Hematopoietic multipotent progenitor cell treated with erythropoietin and hydrocortisone succinate and interleukin-3 and kit ligand, for 15 days (in vitro differentiated cells): ENCODE results near the gene LRRC25.

Source experiments
- DNase-seq: peaks from one replicate; pipeline ENCODE4 v3.0.0-alpha.2; 2015; ENCODE audit warnings: low spot score

LRRC25 gene

DNA sequence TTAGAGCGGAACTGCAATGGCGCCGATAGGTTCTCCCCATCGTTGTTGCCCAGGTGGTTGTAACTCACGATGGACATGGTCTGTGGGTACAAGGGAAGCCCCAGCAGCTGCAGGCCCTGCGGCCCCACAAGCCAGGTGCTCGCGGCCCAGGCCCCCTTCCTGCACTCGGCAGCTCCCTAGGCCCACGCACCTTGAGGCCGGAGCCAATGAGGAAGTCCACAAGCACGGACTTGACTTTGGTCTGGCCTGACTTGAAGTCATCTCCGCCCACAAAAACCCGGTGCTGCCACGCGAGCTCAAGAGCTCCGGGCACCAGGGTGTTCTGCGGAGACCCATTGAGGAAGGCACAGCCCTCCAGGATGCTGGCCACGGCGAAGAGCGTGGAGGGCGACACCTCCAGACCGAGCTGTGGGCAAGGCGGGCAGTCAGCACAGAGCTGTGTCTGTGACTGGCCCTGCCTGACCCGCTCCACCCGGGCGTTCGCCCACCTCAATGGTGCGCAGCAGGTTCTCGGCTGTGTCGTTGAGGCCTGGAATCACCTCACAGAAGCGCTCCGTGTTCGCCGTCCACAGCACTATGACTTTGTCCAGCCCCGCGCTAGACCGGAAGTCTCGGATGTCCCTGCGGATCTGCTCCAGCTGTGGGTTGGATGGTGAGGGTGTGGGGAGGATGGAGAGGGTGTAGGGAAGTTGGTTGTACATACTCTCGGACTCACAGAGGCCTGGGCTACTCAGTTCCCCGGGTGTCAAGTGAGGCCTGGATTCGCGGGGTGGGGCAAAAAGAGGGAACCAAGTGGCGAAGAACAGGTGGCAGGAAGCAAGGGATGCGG is 38.6 kb upstream of the LRRC25 start:
- no peak for DNase-seq

DNA sequence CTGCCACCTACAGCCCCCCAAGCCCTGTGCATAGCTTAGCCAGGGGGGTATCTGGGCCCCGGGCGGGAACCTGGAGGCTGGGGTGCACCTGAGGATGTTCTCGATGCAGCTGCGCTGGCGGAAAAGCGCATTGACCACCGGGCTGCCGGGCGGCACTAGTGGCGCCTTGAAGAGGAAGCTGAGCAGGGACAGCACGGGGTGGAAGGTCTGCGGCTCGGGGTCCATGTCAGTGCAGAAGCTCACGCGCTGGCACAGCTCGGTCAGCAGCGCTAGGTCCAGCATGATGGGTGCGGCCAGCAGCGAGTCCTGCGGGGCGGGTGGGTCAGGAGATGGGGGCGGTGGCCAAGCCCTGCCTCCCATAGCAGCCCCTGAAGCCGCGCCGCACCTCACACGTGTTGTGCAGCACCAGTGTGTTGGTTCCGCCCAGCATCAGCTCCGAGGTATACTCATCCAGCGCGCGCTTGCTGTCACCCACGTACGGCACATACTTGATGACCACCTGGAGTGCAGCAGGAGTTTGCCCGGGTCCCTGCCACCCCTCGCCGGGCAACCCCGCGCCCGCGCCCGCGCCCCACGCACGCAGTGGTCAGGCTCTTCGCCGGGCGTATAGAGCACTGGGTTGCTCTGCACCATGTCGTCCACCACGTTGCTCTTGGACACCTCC is 37.9 kb upstream of the LRRC25 start:
- DNase-seq = no peak

DNA sequence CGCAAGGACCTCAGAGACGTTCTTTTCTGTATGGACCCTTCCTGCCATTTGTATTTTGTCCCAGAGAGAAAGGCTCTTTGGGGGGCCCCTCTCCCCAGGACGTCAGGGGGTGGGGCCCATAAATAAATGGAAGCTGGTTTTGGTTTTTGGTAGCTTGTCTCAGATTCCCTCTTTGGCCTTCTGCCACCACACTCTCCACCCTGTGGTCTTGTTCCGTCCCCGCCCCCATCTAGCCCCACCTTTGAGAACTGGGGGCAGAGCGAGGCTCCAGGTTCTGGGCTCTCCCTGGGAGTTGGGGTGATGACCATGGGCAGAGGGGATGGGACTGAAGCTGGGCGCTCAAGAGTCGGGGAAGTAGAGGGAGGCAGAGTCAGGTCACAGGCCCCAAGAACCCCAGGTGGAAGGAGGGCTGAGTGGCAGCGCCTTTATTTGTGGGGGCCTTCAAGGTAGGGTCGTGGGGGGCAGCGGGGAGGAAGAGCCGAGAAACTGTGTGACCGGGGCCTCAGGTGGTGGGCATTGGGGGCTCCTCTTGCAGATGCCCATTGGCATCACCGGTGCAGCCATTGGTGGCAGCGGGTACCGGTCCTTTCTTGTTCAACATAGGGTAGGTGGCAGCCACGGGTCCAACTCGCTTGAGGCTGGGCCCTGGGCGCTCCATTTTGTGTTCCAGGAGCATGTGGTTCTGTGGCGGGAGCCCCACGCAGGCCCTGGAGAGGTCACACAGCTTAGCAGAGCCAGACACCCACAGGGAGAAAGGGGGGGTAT is 37.2 kb upstream of the LRRC25 start:
- no peak for DNase-seq

DNA sequence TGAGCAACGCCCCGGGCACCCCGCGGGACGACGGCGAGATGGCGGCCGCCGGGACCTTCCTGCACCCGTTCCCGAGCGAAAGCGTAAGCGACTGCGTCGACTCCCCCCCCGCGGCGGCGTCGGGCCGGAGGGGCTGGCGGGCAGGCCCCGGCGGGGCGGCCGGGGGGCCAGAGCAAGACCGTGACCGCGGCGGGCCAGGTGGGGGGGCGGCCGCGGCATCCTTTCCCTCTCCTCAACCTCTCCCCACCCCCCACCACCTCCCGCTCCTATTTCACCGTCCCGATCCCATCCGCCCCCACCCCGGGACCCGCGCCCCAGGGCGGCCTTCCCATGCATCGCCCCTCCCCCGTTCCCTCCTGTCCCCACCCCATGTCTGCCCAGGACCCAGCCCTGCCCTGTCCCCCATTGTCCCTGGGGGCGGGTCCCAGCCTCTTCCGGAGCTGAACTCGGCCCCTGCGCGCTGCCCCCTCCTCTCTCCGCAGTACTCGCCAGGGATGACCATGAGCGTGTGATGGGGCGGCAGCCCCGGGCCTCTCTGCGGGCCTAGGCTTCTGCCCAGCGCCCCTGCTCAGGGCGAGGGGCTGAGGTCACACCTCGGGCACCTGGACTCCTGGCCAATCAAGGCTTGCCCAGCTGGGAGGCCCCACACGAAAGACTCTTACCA is 36.4 kb upstream of the LRRC25 start:
- no peak for DNase-seq

DNA sequence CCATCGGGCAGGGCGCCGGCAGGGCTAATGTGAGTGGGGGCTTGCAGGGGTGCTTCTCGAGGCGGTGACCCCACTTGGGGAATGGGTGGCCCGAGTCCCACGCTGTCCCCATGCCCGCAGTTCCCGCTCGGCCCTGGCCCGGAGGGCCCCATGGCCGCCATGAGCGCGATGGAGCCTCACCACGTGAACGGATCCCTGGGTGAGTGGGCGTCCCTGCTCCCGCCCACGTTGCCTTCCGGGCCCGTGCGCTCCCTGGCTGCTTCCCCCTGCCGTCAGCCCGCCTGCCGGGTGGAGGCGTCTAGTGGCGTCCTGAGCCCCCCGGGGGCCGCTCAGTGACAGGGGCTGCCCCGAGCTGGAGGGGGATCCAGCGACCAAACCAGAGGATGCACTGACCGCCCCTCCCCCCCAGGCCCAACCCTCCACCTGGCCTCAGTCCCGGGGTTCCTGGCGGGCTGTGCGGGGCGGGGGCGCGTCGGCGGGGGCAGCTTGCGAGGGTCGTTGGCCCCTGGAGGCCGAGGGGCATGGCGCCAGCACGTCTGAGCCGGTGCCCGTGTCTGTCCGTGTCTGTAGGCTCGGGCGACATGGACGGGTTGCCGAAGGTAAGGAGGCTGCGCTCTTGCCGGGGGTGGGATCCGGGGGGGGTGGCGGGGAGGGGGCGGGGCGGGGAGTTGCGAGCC is 35.7 kb upstream of the LRRC25 start:
- DNase-seq = no peak

DNA sequence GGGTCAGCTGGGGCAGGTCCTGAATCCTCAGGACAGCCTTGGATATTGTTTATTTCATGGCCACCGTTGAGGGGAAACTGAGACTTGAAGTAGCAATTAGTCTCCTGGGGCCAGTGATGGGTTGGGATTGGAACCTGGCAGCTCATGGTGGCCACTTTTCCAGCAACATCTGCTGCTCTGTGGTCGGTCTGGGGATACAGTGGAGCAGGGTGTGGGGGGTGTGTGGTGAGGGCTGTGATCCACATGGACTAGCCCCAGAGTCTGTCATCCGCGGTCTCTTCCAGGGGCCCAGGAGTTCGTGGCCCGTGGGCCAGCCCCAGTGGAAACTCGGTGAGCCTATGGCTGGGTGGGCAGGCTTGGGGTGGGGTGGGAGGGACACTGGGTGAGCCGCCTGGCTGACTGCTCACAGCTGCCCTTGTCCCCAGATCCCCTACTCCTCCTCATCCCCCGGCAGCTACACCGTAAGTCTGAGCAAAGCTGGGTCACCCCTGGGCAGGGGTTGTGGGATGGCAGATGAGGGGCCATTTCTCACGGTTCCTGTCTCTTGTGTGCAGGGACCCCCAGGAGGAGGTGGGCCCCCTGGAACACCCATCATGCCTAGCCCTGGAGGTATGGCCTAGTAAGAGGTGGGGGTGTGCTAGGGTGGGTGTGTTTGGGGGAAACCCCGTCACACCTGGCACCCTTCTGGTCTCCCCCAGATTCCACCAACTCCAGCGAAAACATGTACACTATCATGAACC is 35.0 kb upstream of the LRRC25 start:
- DNase-seq = no peak

DNA sequence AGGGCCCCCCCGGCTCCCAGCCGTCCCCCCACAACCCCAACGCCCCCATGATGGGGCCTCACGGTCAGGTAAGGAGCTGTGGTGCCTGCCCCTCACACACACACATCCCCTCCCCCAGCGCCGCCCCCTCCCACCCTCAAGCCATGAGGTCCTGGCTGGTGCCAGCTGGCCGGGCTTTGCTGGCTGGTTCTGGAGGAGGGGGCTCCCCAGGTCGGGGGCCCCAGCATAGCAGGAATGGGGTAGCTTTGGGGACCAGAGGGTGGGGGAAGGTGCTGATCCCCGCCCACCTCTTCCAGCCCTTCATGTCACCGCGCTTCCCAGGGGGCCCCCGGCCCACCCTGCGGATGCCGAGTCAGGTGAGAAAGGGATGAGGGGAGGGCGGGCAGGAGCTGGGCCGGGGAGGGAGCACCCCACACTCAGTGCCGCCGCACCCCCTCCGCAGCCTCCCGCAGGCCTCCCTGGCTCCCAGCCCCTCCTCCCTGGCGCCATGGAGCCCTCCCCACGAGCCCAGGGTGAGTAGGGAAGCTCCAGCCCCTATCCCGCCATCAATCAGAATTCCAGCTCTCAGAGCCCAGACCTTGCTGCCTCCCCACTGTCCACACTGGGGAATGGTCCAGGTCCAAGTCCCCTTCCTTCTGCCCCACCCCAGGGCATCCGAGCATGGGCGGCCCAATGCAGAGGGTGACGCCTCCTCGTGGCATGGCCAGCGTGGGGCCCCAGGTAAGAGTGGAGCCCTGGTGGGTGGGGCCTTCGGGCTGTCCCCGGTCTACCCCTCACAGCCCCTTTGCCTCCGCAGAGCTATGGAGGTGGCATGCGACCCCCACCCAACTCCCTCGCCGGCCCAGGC is 34.2 kb upstream of the LRRC25 start:
- DNase-seq = no peak

DNA sequence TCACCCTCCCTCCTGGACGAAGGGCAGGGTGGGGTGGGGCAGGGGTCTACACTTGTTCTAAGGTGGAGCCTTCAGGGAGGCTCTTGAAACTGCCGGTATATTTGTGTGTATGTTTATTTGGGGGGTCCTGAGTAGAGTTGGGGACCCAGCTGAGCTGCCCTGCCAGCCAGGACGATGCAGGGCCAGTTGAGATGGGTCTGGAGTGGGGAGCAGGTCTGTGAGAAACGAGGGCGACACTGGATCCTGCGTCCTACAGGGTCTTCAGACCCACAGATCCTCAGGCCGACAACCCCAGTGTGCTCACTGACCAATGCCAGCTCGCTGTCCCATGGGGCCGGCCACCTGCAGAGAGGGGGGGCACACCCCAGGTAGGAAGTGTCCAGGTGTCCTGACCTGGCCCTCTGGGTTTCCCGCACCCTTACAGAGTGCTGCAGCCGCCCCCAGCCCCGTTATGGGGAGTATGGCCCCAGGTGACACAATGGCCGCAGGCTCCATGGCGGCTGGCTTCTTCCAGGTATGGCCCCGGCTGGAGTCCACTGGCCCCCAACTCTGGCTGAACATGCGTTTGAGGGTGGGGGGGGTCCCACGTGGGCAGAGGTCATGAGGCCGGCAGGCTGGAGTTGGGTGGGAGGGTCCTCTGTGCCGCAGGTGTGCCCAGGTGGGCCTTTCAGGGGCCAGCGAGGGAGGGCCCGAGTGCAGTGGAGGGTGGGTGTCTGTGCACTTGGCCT is 33.2 kb upstream of the LRRC25 start:
- no peak for DNase-seq

DNA sequence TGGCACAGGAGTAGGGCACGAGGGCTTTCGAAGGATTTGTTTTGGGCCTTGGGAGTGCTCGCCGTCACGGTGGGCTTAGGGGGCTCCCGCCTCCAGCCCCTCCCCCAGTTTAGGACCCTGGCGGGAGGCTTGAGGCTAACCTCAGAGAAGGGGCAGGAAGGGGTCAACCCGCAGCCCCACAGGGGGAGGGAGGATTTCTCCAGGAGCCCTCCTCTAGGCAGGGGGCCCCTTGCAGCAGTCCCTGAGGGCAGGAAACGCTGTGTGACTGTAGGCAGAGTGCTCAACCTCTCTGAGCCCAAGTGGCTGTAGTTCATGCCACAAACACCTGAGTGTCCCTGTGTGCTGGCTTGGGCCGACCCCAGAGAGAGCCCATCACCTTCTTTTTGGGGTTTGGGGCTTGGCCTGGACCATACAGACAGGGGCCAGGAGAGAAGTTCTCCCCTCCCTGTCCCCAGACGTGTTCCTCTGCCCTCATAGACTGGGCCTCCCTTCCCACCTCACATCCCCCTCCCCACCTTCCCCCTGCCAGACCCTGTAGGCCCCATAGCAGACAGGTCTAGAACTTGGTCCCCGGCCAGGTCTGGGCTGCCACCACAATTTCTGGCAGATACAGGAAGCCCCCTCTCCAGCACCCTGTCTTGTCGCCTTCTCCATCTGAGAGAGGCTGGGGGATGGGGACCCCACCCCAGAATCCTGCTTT is 32.4 kb upstream of the LRRC25 start:
- no peak for DNase-seq

DNA sequence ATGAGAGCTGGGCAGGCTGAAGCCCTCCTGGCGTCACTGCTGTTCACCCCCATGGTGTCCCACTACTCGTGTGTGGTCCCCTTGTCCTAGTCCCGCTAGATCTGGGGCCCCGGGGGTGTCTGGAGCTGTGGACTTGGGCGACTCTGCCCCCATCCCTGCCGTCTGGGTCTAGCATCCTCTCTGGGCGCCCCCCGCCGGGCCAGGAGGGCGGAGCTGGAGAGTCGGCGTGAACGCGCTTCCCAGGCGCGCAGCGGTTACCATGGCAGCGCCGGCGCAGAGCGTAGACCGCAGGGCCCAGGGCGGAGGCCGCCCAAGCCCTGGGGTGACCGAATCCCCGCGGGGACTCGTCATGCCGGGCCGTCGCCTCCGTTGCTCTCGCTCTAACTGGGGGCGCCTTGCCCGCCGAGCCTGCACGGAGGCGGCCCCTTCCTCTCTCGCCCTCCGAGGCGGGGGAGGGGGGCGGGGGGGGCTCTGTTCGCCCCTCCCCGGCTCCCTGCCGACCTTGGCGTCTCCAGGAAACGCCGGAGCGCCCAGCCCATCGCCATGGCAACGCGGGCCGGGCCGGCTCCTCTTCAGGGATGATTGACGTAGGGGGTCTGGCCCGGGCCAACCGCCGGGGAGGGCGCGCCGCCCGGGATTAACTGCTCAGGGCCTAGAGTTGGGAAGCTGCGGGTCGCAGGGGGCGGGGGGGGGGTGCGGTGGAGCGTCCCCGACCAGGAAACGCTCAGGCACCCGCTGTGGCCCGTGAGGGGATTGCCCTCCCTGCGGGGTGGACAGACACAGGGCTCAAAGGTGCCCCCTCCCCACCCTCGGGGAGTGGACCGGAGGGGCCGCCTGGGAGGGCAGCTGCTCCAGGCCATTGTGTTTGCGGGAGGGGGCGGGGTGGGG is 31.6 kb upstream of the LRRC25 start:
- peak; percentile 67 for DNase-seq

DNA sequence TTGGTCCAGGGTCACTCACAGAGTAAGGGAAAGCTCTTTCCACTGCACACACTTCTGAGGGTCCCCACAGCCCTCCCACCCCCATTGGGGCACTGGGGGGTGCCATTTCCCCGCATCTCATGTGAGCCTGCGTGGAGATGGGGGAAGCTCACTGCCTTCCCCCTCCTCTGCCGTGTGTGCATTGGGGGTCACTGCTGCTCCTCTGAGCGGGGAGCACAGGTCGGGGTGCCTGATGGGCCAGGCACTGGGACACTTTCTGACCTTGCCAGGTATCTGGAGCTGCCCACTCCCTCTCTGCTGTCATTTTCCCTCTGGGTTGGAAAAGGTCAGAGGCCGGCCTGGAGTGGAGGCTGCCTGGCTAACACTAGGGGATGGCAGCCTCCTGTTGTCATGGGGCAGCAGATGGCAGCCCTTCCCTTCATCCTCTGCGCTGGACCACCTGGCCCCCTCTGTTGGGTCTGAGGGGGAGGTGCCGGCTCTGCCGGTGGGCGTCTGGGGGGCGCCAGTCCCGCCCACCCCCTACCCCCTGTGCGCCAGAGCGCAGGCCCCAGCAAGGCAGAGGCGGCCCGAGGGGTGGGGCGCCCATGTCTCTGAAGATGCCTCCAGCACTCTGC is 30.9 kb upstream of the LRRC25 start:
- no peak for DNase-seq

DNA sequence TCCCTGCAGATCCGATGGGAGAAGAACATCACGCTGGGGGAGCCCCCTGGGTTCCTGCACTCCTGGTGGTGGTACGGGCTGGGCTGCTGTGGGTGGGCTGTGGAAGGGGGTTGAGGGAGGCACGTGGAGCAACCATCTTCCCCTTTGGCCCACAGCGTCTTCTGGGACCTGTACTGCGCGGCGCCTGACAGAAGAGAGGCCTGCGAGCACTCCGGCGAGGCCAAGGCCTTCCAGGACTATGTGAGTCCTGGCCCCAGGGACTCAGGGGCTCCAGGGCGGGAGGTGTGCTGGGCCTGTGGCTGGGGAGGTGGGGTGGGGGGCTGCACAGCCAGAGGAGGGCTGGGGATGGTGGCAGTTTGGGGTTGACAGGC is 30.3 kb upstream of the LRRC25 start:
- no peak for DNase-seq

DNA sequence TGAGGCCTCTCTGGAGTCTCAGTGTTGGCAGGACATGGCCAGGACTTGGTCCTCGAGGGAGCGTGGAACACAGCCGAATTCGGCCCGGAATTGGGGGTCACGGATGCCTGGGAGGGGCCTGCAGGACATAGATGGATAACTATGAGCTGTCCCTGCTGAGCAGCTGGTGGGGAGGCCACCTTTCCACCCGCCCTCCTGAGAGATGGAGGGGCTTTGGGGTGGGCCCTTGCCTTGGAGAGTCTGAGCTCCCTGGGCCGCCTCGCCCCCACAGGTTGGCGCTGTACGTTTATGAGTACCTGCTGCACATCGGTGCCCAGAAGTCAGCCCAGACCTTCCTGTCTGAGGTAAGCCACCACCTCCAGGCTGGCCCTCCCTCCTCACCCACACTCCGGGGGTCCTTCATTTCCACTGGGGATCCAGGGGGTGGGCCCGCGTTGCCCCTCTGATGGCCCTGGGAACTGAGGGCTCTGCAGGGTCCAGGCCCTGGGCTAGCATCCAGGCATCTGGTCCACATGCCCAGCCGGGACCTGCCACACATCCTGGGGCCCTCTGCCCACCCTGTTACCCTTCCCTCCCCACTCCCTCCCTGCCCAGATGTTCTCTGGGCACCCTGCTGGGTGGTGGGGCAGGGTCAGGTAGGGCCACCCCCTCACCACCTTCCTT is 29.8 kb upstream of the LRRC25 start:
- no peak for DNase-seq

DNA sequence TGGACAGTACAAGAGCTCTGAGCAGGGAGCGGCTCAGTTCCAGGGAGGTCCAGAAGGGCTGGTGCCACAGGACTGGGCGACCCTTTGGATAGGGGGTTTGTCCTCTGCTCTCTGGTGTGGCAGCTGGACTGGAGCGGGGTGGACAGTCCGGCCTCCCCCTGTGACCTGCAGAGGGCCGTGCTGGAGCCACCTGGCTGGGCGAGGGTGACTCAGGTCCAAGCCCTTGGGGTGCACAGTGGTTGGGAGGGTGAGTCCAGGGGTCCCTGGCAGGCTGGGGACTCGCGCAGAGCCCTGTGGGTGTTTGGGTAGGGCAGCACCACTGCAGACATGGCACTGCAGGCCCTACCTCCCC is 29.0 kb upstream of the LRRC25 start:
- no peak for DNase-seq

DNA sequence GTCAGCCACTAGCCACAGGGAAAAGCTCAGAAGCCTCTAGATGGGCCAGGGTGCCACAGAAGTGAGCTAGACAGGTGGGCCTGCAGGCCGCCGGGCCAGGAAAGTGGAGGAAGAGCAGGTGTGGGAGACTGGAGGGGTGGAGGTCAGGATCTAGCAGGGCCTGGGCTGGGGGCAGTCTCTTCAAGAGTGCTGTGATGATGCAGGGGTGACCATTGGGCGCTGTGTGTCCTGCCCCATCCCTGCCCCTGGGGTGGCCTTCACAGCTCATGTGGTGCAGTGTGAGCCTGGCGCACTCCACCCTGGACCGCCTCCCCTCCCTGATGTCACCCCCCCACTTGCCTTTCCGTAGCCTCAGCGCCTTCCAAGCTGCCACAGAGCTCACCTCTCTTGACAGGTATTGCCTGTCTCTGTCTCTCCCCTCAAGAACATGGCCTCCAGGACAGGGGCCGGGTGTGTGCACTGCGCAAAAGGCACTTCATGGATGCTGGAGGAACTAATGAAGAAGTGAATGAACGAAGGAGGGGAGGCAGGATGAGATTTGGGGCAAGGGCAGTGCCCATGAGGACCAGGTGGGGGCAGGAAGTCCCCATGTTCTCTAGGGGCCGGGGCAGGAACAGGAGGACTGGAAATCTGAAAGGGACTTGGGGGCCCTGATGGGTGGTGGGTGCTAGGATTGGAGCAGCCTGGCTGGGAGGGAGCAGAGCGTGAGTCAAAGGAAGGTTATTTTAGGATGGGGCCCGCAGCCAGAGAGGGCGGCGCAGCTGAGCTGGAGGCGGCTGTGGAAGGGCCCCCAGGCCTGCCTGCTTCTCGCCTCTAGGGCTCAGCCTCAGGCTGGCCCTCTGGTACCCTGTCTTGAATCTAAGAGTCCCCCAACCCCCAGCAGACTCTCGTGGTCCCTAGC is 28.3 kb upstream of the LRRC25 start:
- no peak for DNase-seq
